AG10803 (cell line): ENCODE measurements around the gene NUP205.
"Not testable (repeated sequence)": the region's sequence is repeated elsewhere in the genome, so short reads cannot be mapped to it uniquely, and the experiment has no call there.

Experiments used
- DNase-seq: peaks from one replicate; pipeline ENCODE4 v3.0.0; 2010; ENCODE audit warnings: low read depth
- H3K4me3 ChIP-seq: 2 replicates; pipeline ENCODE4 v1.5.1; 2011; ENCODE audit warnings: mild to moderate bottlenecking, low read length, control low read depth
- CTCF ChIP-seq: conservative IDR thresholded peaks from 2 replicates; pipeline ENCODE4 v1.5.1; 2011; ENCODE audit warnings: mild to moderate bottlenecking, low read length, control low read depth, inconsistent platforms

The NUP205 gene

GRCh38 chr7:135617781-135618180 is 60.1 kb downstream of the NUP205 start:
- no peak for DNase-seq
- H3K4me3 ChIP-seq: no peak overlapping the region
- no peak for TF ChIP-seq CTCF

- no peak for DNase-seq
- no peak overlapping the region for H3K4me3 ChIP-seq
- no peak for TF ChIP-seq CTCF
These were observed 60.8 kb downstream of the NUP205 start for GRCh38 chr7:135618510-135618909.

- TF ChIP-seq CTCF: no peak
- H3K4me3 ChIP-seq: no peak overlapping the region
These were observed 62.7 kb downstream of the NUP205 start for GRCh38 chr7:135620447-135620846.

GRCh38 chr7:135620980-135621850 is 63.5 kb downstream of the NUP205 start:
- H3K4me3 ChIP-seq: no peak overlapping the region

More at GRCh38 chr7:135620447-135620846, 62.7 kb downstream of the NUP205 start:
- DNase-seq: no peak

GRCh38 chr7:135634191-135634878 is 76.6 kb downstream of the NUP205 start:
- no peak overlapping the region for H3K4me3 ChIP-seq
- TF ChIP-seq CTCF: no peak
- DNase-seq: no peak

More at GRCh38 chr7:135620980-135621850, 63.5 kb downstream of the NUP205 start:
- DNase-seq: peak; percentile 90
- peak; percentile 85 for TF ChIP-seq CTCF

GRCh38 chr7:135639690-135640089 is 82.0 kb downstream of the NUP205 start:
- not testable (repeated sequence) for DNase-seq, H3K4me3 ChIP-seq

- no peak overlapping the region for H3K4me3 ChIP-seq
- no peak for TF ChIP-seq CTCF
- DNase-seq: no peak
These were observed 86.4 kb downstream of the NUP205 start for GRCh38 chr7:135644154-135644553.
